ENCODE results near the gene ACTRT3.
"Not testable (repeated sequence)": the region's sequence is repeated elsewhere in the genome, so short reads cannot be mapped to it uniquely, and the experiment has no call there.

ACTRT3 gene

GRCh38 chr3:169772897-169773816, 3.8 kb upstream of the ACTRT3 start, which contains the start of gene MYNN:
TSS of gene MYNN (plus strand) at chr3:169773396. CDS start at chr3:169774296, 900 bp downstream.
- DNase-seq = peak; percentile 27 to 95 (median 89)

GRCh38 chr3:169772305-169772896, 3.0 kb upstream of the ACTRT3 start:
- DNase-seq = peak in 43 of 56 donors; percentile 39 to 92 (median 79)

GRCh38 chr3:169771497-169772304, 2.3 kb upstream of the ACTRT3 start:
- DNase-seq = peak in 39 of 56 donors; percentile 5 to 74 (median 41)

- peak in 55 of 56 donors; percentile 34 to 94 (median 85) for DNase-seq
These were observed 4.3 kb downstream of the ACTRT3 start, which contains the start of gene TERC for GRCh38 chr3:169764882-169765612. TSS of gene TERC (minus strand) at chr3:169765060.

GRCh38 chr3:169764312-169764881, 5.0 kb downstream of the ACTRT3 start:
- peak in 52 of 56 donors; percentile 16 to 83 (median 66) for DNase-seq

GRCh38 chr3:169760479-169760878, 8.9 kb downstream of the ACTRT3 start:
- no peak for DNase-seq

GRCh38 chr3:169759256-169759655, 10.1 kb downstream of the ACTRT3 start:
- DNase-seq = no peak

- DNase-seq = no peak
These were observed 10.9 kb downstream of the ACTRT3 start for GRCh38 chr3:169758359-169758994.

GRCh38 chr3:169755488-169755887, 13.9 kb downstream of the ACTRT3 start:
- no peak for DNase-seq

GRCh38 chr3:169754711-169755110, 14.7 kb downstream of the ACTRT3 start:
- no peak for DNase-seq

- DNase-seq = no peak
These were observed 17.5 kb downstream of the ACTRT3 start for GRCh38 chr3:169751875-169752274.

- DNase-seq = no peak
These were observed 18.7 kb downstream of the ACTRT3 start for GRCh38 chr3:169750665-169751064.

GRCh38 chr3:169748670-169749069, 20.7 kb downstream of the ACTRT3 start:
- no peak for DNase-seq

GRCh38 chr3:169746924-169747323, 22.4 kb downstream of the ACTRT3 start:
- no peak for DNase-seq

- no peak for DNase-seq
These were observed 24.9 kb downstream of the ACTRT3 start for GRCh38 chr3:169744366-169745054.

GRCh38 chr3:169739067-169739466, 30.3 kb downstream of the ACTRT3 start:
- no peak for DNase-seq

GRCh38 chr3:169731857-169732256, 37.5 kb downstream of the ACTRT3 start:
- DNase-seq = not testable (repeated sequence)

GRCh38 chr3:169722724-169723123, 46.6 kb downstream of the ACTRT3 start:
- DNase-seq = no peak

- not testable (repeated sequence) for DNase-seq
These were observed 50.9 kb downstream of the ACTRT3 start for GRCh38 chr3:169718415-169718814.

All from nucleus accumbens (tissue), 56 donors.